KMS-11 (cell line): ENCODE results near the gene TERT.

ENCODE experiments used
- H2AFZ ChIP-seq: fragments of 200-600 bp; sonication (generic); 2 replicates; pipeline ENCODE4 v1.6.1; 2016; ENCODE audit warnings: antibody characterized with exemption, mixed run types, low read depth
- H3K27ac ChIP-seq: fragments of 200-600 bp; sonication (generic); 2 replicates; pipeline ENCODE4 v1.6.1; 2016; ENCODE audit warnings: mild to moderate bottlenecking, mixed run types
- H3K27me3 ChIP-seq: fragments of 200-600 bp; sonication (generic); 2 replicates; pipeline ENCODE4 v1.6.1; 2017; ENCODE audit warnings: mild to moderate bottlenecking, low read depth, mixed run types, moderate library complexity; ENCODE audit not compliant: insufficient read depth
- H3K36me3 ChIP-seq: fragments of 200-600 bp; sonication (generic); 2 replicates; pipeline ENCODE4 v1.6.1; 2017; ENCODE audit warnings: mild to moderate bottlenecking, mixed run types; ENCODE audit not compliant: insufficient read depth
- H3K4me1 ChIP-seq: fragments of 200-600 bp; sonication (generic); 2 replicates; pipeline ENCODE4 v1.6.1; 2016; ENCODE audit warnings: mild to moderate bottlenecking, low read depth, mixed run types; ENCODE audit not compliant: poor library complexity, severe bottlenecking
- H3K4me2 ChIP-seq: fragments of 200-600 bp; sonication (generic); 2 replicates; pipeline ENCODE4 v1.7.0; 2016; ENCODE audit warnings: mild to moderate bottlenecking, mixed run types
- H3K4me3 ChIP-seq: fragments of 200-600 bp; sonication (generic); IDR thresholded peaks from 2 replicates; pipeline ENCODE4 v1.6.1; 2017; ENCODE audit warnings: low read depth, low read length, mixed read lengths; ENCODE audit not compliant: insufficient read depth
- H3K79me2 ChIP-seq: fragments of 200-600 bp; sonication (generic); 2 replicates; pipeline ENCODE4 v1.6.1; 2016; ENCODE audit warnings: low read depth, mixed run types; ENCODE audit not compliant: insufficient read depth
- H3K9ac ChIP-seq: fragments of 200-600 bp; sonication (generic); 2 replicates; pipeline ENCODE4 v1.6.1; 2016; ENCODE audit warnings: mild to moderate bottlenecking, mixed run types
- H4K20me1 ChIP-seq: fragments of 200-600 bp; sonication (generic); 2 replicates; pipeline ENCODE4 v1.6.1; 2016; ENCODE audit warnings: mild to moderate bottlenecking, mixed run types; ENCODE audit not compliant: insufficient read depth
- CTCF ChIP-seq: fragments of 200-600 bp; sonication (generic); conservative IDR thresholded peaks from 2 replicates; pipeline ENCODE4 v1.6.1; 2017; ENCODE audit warnings: low read depth, mild to moderate bottlenecking, antibody characterized with exemption, low read length, moderate library complexity, mixed read lengths

The TERT gene

GRCh38 chr5:1239505-1240251, 55.2 kb downstream of the TERT start:
- Histone ChIP-seq H3K4me1 (no peaks in the 10 kb centered on the region), H3K9ac (no peak overlapping the region), H4K20me1 (no peaks in the 10 kb centered on the region), H3K27ac (no peak overlapping the region), H3K79me2 (no peaks in the 10 kb centered on the region), H3K36me3 (no peaks in the 10 kb centered on the region), H3K27me3 (peaks cover 1% of the 10 kb centered on the region; the same call in 1 of the 2 replicates), H2AFZ (no peak overlapping the region), H3K4me2 (no peak overlapping the region), H3K4me3 (no peak overlapping the region)
- TF ChIP-seq CTCF = no peak

GRCh38 chr5:1235838-1236237, 59.0 kb downstream of the TERT start:
- no peak overlapping the region for H3K9ac ChIP-seq
- H3K27me3 ChIP-seq = no peaks in the 10 kb centered on the region
- no peaks in the 10 kb centered on the region for H3K79me2 ChIP-seq
- no peak overlapping the region for H2AFZ ChIP-seq
- H3K4me2 ChIP-seq = no peak overlapping the region
- no peaks in the 10 kb centered on the region for H4K20me1 ChIP-seq
- no peaks in the 10 kb centered on the region for H3K36me3 ChIP-seq
- TF ChIP-seq CTCF = no peak
- H3K4me3 ChIP-seq = no peak overlapping the region
- no peaks in the 10 kb centered on the region for H3K4me1 ChIP-seq
- H3K27ac ChIP-seq = no peak overlapping the region

GRCh38 chr5:1235379-1235778, 59.5 kb downstream of the TERT start:
- TF ChIP-seq CTCF = no peak
- Histone ChIP-seq H3K9ac (no peak overlapping the region), H3K4me1 (no peaks in the 10 kb centered on the region), H3K27me3 (no peaks in the 10 kb centered on the region), H4K20me1 (no peaks in the 10 kb centered on the region), H3K36me3 (no peaks in the 10 kb centered on the region), H3K4me3 (no peak overlapping the region), H2AFZ (no peak overlapping the region), H3K27ac (no peak overlapping the region), H3K4me2 (no peak overlapping the region), H3K79me2 (no peaks in the 10 kb centered on the region)

GRCh38 chr5:1232780-1233179, 62.1 kb downstream of the TERT start:
- Histone ChIP-seq H3K36me3 (no peaks in the 10 kb centered on the region), H3K27me3 (no peaks in the 10 kb centered on the region), H3K4me3 (no peak overlapping the region), H3K9ac (no peak overlapping the region), H3K27ac (no peak overlapping the region), H3K4me2 (no peak overlapping the region), H4K20me1 (no peaks in the 10 kb centered on the region), H3K4me1 (no peaks in the 10 kb centered on the region), H2AFZ (no peak overlapping the region), H3K79me2 (no peaks in the 10 kb centered on the region)
- TF ChIP-seq CTCF = no peak
